GM12878 (cell line): ENCODE measurements around the gene INAFM1. TPM values are rescaled to one million over a fixed set of nuclear protein-coding genes. Genes with fewer than 3 reads are reported as not detected.

Experiments
- ATAC-seq: fragments of 200-7000 bp; cut with Tn5 transposase; 3 replicates; pipeline ENCODE4 v1.9.1; 2020; ENCODE audit warnings: mild to moderate bottlenecking, moderate library complexity
- BruUV-seq: library from RNA; stranded (reverse); fragments of 400-500 nt; replicated peaks from 2 replicates; lab custom pipeline; 2021; lab: Mats Ljungman, UMichigan
- CTCF ChIA-PET: fragments of 300-600 bp; sonication (Branson Sonifier 250); formaldehyde crosslinking; extraction: SDS; loops from one replicate; lab custom pipeline; 2021; ENCODE audit warnings: inconsistent platforms; lab: Yijun Ruan, JAX
- POLR2A ChIA-PET: fragments of 350-600 bp; formaldehyde crosslinking; extraction: SDS; loops from one replicate; lab custom pipeline; 2021; ENCODE audit warnings: inconsistent platforms; lab: Charles Lee
- RAD21 ChIA-PET: fragments of 300-600 bp; sonication (Branson Sonifier 250); formaldehyde crosslinking; loops from one replicate; lab custom pipeline; 2023; ENCODE audit warnings: antibody characterized with exemption; ENCODE audit not compliant: unreplicated experiment; lab: Charles Lee
- SMC1A ChIA-PET: fragments of 300-600 bp; sonication (Branson Sonifier 250); formaldehyde crosslinking; loops from one replicate; lab custom pipeline; 2023; ENCODE audit not compliant: unreplicated experiment, uncharacterized antibody; lab: Charles Lee
- DNase-seq: peaks from one replicate; pipeline ENCODE4 v3.0.0-alpha.2; 2011; ENCODE audit warnings: low read depth, low spot score
- FAIRE-seq: peaks from 3 replicates; lab custom pipeline; 2011; peaks lifted over from hg19 to GRCh38; lab: Jason Lieb, UNC
- H2AFZ ChIP-seq: 2 replicates; pipeline ENCODE4 v1.6.0; 2011; ENCODE audit warnings: low read depth, low read length, control low read depth; ENCODE audit not compliant: control insufficient read depth
- H3K27ac ChIP-seq: 2 replicates; pipeline ENCODE4 v1.5.1; 2011; ENCODE audit warnings: control low read depth; ENCODE audit not compliant: control insufficient read depth, insufficient read depth
- H3K27me3 ChIP-seq, 2 experiments: replicated peaks in 1 of 2; 2 replicates each; pipeline versions ENCODE4 v1.6.0 to v1.6.1; 2011; ENCODE audit warnings: low read length in 1 of 2; ENCODE audit not compliant: control insufficient read depth in 2 of 2, insufficient read depth in 2 of 2
- H3K36me3 ChIP-seq, 2 experiments: 2 replicates each; pipeline ENCODE4 v1.5.1; 2011; ENCODE audit warnings: low read length in 1 of 2; ENCODE audit not compliant: control insufficient read depth in 2 of 2, insufficient read depth in 2 of 2
- H3K4me1 ChIP-seq: 2 replicates; pipeline ENCODE4 v1.6.1; 2011; ENCODE audit warnings: mild to moderate bottlenecking, low read length, moderate library complexity, mixed read lengths; ENCODE audit not compliant: control insufficient read depth, insufficient read depth
- H3K4me2 ChIP-seq: 2 replicates; pipeline ENCODE4 v1.6.0; 2011; ENCODE audit warnings: control low read depth; ENCODE audit not compliant: control insufficient read depth, insufficient read depth
- H3K4me3 ChIP-seq: fragments of 200-600 bp; sonication (generic); 2 replicates; pipeline ENCODE4 v1.5.1; 2016
- H3K79me2 ChIP-seq: 2 replicates; pipeline ENCODE4 v1.6.0; 2011; ENCODE audit warnings: low read length; ENCODE audit not compliant: control insufficient read depth, insufficient read depth
- H3K9ac ChIP-seq: 2 replicates; pipeline ENCODE4 v1.8.0; 2011; ENCODE audit warnings: low read length, control low read depth, mixed read lengths; ENCODE audit not compliant: control insufficient read depth, insufficient read depth
- H3K9me3 ChIP-seq: replicated peaks from 3 replicates; pipeline ENCODE4 v1.5.1; 2011; ENCODE audit warnings: mild to moderate bottlenecking, low read length; ENCODE audit not compliant: control insufficient read depth, insufficient read depth
- H4K20me1 ChIP-seq: 2 replicates; pipeline ENCODE4 v1.6.0; 2011; ENCODE audit not compliant: control insufficient read depth, insufficient read depth
- BACH1 ChIP-seq: fragments of 450-650 bp; IDR thresholded peaks from 2 replicates; pipeline ENCODE4 v1.6.1; 2017; ENCODE audit warnings: mild to moderate bottlenecking, borderline replicate concordance
- BMI1 ChIP-seq: fragments of 450-650 bp; IDR thresholded peaks from 2 replicates; pipeline ENCODE4 v1.6.1; 2016; ENCODE audit warnings: mild to moderate bottlenecking, moderate library complexity, borderline replicate concordance
- ETV6 ChIP-seq, 2 experiments: fragments of 450-650 bp in 1 of 2; IDR thresholded peaks in 1 of 2; conservative IDR thresholded peaks in 1 of 2; 2 replicates each; pipeline ENCODE4 v1.6.1; 2014; ENCODE audit warnings: antibody characterized with exemption in 1 of 2, borderline replicate concordance in 1 of 2, low read depth in 1 of 2, mild to moderate bottlenecking in 1 of 2, moderate library complexity in 1 of 2
- FOXM1 ChIP-seq: IDR thresholded peaks from 2 replicates; pipeline ENCODE4 v1.6.1; 2012; ENCODE audit warnings: low read depth, mild to moderate bottlenecking, inconsistent platforms, low read length, moderate library complexity
- GATAD2B ChIP-seq: fragments of 450-650 bp; conservative IDR thresholded peaks from 2 replicates; pipeline ENCODE4 v1.6.1; 2017; ENCODE audit warnings: low read depth, mild to moderate bottlenecking, moderate library complexity
- HCFC1 ChIP-seq: fragments of 150-350 bp; IDR thresholded peaks from 2 replicates; pipeline ENCODE4 v1.6.1; 2014; ENCODE audit warnings: low read length
- JUNB ChIP-seq: IDR thresholded peaks from 2 replicates; pipeline ENCODE4 v1.6.1; 2016; ENCODE audit warnings: antibody characterized with exemption, mild to moderate bottlenecking
- KDM1A ChIP-seq: fragments of 200-600 bp; sonication (generic); IDR thresholded peaks from 2 replicates; pipeline ENCODE4 v1.6.1; 2016; ENCODE audit warnings: borderline replicate concordance
- POLR2A ChIP-seq: IDR thresholded peaks from 2 replicates; pipeline ENCODE4 v1.6.1; 2011; ENCODE audit warnings: low read depth, mild to moderate bottlenecking, low read length
- SIN3A ChIP-seq: IDR thresholded peaks from 2 replicates; pipeline ENCODE4 v1.6.1; 2012; ENCODE audit warnings: low read depth, low read length, improper control_type of control experiment
- STAT1 ChIP-seq: fragments of 450-650 bp; conservative IDR thresholded peaks from 2 replicates; pipeline ENCODE4 v1.6.1; 2014; ENCODE audit warnings: antibody characterized with exemption, mild to moderate bottlenecking
- YBX1 ChIP-seq: fragments of 450-650 bp; IDR thresholded peaks from 2 replicates; pipeline ENCODE4 v1.6.1; 2016; ENCODE audit warnings: antibody characterized with exemption
- YY1 ChIP-seq: IDR thresholded peaks from 2 replicates; pipeline ENCODE4 v1.6.1; 2011; ENCODE audit warnings: low read depth, mild to moderate bottlenecking, low read length
- ZNF24 ChIP-seq: fragments of 450-650 bp; IDR thresholded peaks from 2 replicates; pipeline ENCODE4 v1.6.1; 2017; ENCODE audit warnings: antibody characterized with exemption, mild to moderate bottlenecking
- WGBS: methylation state at CpG from one replicate; pipeline ENCODE4 v1.1.6; 2016; ENCODE audit warnings: low lambda C conversion rate; ENCODE audit not compliant: insufficient replicate concordance, insufficient coverage; ENCODE audit errors: missing lambda C conversion rate; 5-methylcytosine and 5-hydroxymethylcytosine counted together
- in situ Hi-C: fragments of 300-500 bp; cut with MboI; formaldehyde crosslinking; loops from 9 replicates; pipeline ENCODE4 v1.14.3; 2018; ENCODE audit warnings: mixed read lengths
- intact Hi-C: fragments of 100-400 bp; cut with micrococcal nuclease; formaldehyde crosslinking; loops from one replicate; pipeline ENCODE4 v1.14.2; 2022; ENCODE audit not compliant: unreplicated experiment
- polyA plus RNA-seq, 11 experiments: library from polyadenylated mRNA; depleted of rRNA in 4 of 11; unstranded in 6 of 11; stranded (reverse) in 5 of 11; fragments of >200 nt; fragmentation: Nextera tagmentation in 4 of 11; fragmentation: Illumina TruSeq in 1 of 11; extraction: Ambion mirVana in 4 of 11; extraction: Trizol in 1 of 11; gene quantifications; 1 replicate in 1 of 11; 2 replicates in 10 of 11; pipeline versions ENCODE4 v1.2.1 to v1.2.3, GENCODE V29; 2011 to 2016; ENCODE audit warnings: inconsistent platforms in 2 of 11, missing spikeins in 2 of 11, low read depth in 1 of 11
- total RNA-seq, 4 experiments: library from RNA; depleted of rRNA in 3 of 4; stranded (reverse); fragments of >200 nt in 3 of 4; fragmentation: Illumina TruSeq in 1 of 4; extraction: Trizol in 1 of 4; gene quantifications; 2 replicates each; pipeline versions ENCODE4 v1.2.1 to v1.2.3, GENCODE V29; 2013 to 2021
- TF ChIP-seq, protein P1 (sequence below): fragments of 450-650 bp; IDR thresholded peaks from 2 replicates; pipeline ENCODE4 v1.6.1; 2018; ENCODE audit warnings: mild to moderate bottlenecking, low read depth, moderate library complexity; ENCODE audit not compliant: partially characterized antibody
- TF ChIP-seq, protein P2 (sequence below): fragments of 450-650 bp; IDR thresholded peaks from 2 replicates; pipeline ENCODE4 v1.6.1; 2017; ENCODE audit warnings: low read depth, mild to moderate bottlenecking, moderate library complexity
- TF ChIP-seq, protein P3 (sequence below): fragments of 150-350 bp; IDR thresholded peaks from 2 replicates; pipeline ENCODE4 v1.6.1; 2016; ENCODE audit warnings: low read depth, low read length

The INAFM1 gene
- total and polyA plus RNA-seq, 10 of the 15 experiments (the other 5 are each of a cell fraction or from before 2014, with no cell fraction given) = 0.57 to 6.8 (median 1.1) TPM; not detected in 1

DNA sequence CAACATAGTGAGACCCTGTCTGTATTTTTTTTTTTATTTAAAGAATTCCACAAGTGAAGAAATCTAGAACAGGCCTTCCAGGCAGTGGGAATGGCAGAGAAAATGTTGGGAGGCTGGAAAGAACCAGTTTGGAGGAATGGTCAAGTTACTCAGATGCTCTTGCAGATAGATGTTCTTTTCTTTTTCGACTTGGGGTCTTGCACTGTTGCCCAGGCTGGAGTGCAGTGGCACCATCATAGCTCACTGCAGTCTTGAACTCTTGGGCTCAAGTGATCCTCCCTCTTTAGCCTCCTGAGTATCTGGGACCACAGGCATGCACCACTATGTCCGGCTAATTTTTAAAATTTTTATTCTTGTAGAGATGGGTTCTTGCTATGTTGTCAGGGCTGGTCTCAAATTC is 35.6 kb downstream of the INAFM1 start:
- CTCF ChIA-PET = no interaction called here

More for the DNA sequence above, 35.6 kb downstream of the INAFM1 start:
- 100% methylated on average over 2 of the region's 2 CpGs for WGBS
- in situ Hi-C loops (no loop called here), intact Hi-C loops (no loop called here)
- Histone ChIP-seq H3K27ac (no peak overlapping the region), H3K27me3 (no peaks in the 10 kb centered on the region), H3K36me3 (no peaks in the 10 kb centered on the region; a peak in 1 of 4 replicates), H3K9me3 (no peaks in the 10 kb centered on the region; the same call in 2 of the 3 replicates), H4K20me1 (no peaks in the 10 kb centered on the region), H3K4me3 (no peak overlapping the region), H3K4me1 (peaks cover 1% of the 10 kb centered on the region), H3K9ac (no peak overlapping the region), H2AFZ (no peak overlapping the region), H3K79me2 (no peaks in the 10 kb centered on the region), H3K4me2 (no peak overlapping the region)
- BruUV-seq = no TSS peak
- FAIRE-seq (no peak), DNase-seq (no peak), ATAC-seq (no peak)
- no peak for TF ChIP-seq YY1
- TF ChIP-seq, protein P1, sequence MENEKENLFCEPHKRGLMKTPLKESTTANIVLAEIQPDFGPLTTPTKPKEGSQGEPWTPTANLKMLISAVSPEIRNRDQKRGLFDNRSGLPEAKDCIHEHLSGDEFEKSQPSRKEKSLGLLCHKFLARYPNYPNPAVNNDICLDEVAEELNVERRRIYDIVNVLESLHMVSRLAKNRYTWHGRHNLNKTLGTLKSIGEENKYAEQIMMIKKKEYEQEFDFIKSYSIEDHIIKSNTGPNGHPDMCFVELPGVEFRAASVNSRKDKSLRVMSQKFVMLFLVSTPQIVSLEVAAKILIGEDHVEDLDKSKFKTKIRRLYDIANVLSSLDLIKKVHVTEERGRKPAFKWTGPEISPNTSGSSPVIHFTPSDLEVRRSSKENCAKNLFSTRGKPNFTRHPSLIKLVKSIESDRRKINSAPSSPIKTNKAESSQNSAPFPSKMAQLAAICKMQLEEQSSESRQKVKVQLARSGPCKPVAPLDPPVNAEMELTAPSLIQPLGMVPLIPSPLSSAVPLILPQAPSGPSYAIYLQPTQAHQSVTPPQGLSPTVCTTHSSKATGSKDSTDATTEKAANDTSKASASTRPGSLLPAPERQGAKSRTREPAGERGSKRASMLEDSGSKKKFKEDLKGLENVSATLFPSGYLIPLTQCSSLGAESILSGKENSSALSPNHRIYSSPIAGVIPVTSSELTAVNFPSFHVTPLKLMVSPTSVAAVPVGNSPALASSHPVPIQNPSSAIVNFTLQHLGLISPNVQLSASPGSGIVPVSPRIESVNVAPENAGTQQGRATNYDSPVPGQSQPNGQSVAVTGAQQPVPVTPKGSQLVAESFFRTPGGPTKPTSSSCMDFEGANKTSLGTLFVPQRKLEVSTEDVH = no peak
- TF ChIP-seq, protein P2, sequence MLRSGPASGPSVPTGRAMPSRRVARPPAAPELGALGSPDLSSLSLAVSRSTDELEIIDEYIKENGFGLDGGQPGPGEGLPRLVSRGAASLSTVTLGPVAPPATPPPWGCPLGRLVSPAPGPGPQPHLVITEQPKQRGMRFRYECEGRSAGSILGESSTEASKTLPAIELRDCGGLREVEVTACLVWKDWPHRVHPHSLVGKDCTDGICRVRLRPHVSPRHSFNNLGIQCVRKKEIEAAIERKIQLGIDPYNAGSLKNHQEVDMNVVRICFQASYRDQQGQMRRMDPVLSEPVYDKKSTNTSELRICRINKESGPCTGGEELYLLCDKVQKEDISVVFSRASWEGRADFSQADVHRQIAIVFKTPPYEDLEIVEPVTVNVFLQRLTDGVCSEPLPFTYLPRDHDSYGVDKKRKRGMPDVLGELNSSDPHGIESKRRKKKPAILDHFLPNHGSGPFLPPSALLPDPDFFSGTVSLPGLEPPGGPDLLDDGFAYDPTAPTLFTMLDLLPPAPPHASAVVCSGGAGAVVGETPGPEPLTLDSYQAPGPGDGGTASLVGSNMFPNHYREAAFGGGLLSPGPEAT = no peak
- TF ChIP-seq BMI1 = no peak
- TF ChIP-seq BACH1 = no peak
- TF ChIP-seq, protein P3, sequence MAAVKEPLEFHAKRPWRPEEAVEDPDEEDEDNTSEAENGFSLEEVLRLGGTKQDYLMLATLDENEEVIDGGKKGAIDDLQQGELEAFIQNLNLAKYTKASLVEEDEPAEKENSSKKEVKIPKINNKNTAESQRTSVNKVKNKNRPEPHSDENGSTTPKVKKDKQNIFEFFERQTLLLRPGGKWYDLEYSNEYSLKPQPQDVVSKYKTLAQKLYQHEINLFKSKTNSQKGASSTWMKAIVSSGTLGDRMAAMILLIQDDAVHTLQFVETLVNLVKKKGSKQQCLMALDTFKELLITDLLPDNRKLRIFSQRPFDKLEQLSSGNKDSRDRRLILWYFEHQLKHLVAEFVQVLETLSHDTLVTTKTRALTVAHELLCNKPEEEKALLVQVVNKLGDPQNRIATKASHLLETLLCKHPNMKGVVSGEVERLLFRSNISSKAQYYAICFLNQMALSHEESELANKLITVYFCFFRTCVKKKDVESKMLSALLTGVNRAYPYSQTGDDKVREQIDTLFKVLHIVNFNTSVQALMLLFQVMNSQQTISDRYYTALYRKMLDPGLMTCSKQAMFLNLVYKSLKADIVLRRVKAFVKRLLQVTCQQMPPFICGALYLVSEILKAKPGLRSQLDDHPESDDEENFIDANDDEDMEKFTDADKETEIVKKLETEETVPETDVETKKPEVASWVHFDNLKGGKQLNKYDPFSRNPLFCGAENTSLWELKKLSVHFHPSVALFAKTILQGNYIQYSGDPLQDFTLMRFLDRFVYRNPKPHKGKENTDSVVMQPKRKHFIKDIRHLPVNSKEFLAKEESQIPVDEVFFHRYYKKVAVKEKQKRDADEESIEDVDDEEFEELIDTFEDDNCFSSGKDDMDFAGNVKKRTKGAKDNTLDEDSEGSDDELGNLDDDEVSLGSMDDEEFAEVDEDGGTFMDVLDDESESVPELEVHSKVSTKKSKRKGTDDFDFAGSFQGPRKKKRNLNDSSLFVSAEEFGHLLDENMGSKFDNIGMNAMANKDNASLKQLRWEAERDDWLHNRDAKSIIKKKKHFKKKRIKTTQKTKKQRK = no peak
- TF ChIP-seq STAT1 = no peak
- no peak for TF ChIP-seq KDM1A
- no peak for TF ChIP-seq ZNF24
- TF ChIP-seq POLR2A = no peak
- TF ChIP-seq JUNB = no peak
- no peak for TF ChIP-seq ETV6 (conservative IDR thresholded peaks at IDR 0.05 in 1 of 2, IDR thresholded peaks at IDR 0.05 in 1 of 2; ENCODE audit: borderline replicate concordance in 1 of 2, low read depth in 1 of 2)
- TF ChIP-seq YBX1 = no peak
- no peak for TF ChIP-seq FOXM1
- TF ChIP-seq GATAD2B = no peak
- no peak for TF ChIP-seq SIN3A
- no peak for TF ChIP-seq HCFC1
- SMC1A ChIA-PET = no interaction called here
- POLR2A ChIA-PET = interaction anchor here (0.6 kb wide), 2 partner anchors 22 to 33 kb away, joined by 3 to 4 read pairs; no protein-coding TSS in a partner anchor
- RAD21 ChIA-PET = no interaction called here
